ENCODE results near the gene ZNF804B. TPM values are rescaled to one million over a fixed set of nuclear protein-coding genes. Genes with fewer than 3 reads are reported as not detected.

Gene ZNF804B
- total RNA-seq, 1 experiment from 2014 or later, result not detected

DNA sequence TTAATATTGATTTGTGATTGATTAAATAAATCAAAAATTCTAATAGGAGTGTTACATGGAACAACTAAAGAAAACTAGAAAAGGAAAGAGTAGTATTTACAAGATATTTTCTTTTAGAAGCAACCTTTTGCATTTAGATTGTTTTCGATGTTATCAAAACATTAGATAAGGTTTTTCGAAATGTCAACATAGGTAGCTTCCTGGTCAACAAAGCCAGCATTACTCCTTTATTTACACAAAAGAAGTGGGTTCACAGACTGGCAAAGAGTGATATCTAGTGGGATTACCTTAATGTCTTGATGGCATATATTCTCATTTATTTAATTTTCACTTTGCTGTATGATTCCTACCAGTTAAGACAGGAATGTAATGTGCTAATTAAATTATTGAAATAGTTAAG is 153.4 kb downstream of the ZNF804B start:
- Mint-ChIP-seq H3K9me3 (no peaks in the 10 kb centered on the region), H3K27ac (no peak overlapping the region), H3K4me3 (no peak overlapping the region), H3K36me3 (ENCODE audit: insufficient read depth in 1 of 3, low read depth in 3 of 3) (no peaks in the 10 kb centered on the region), H3K4me1 (peaks cover 0 to 5% of the 10 kb centered on the region in 2 experiments; a peak in 1 of 4 replicates), H3K27me3 (ENCODE audit: low read depth) (no peaks in the 10 kb centered on the region)
- H2BK12ac ChIP-seq (ENCODE audit: insufficient read length, low read depth, low read length), result no peak overlapping the region
- H3T11ph ChIP-seq (ENCODE audit: low read length), result no peak overlapping the region
- H3K27ac ChIP-seq (ENCODE audit: insufficient read length, low read depth, low read length), result no peak overlapping the region
- no peak overlapping the region for H3K9ac ChIP-seq (ENCODE audit: extremely low read depth, insufficient read length, low read length)
- no peak overlapping the region for H2BK5ac ChIP-seq (ENCODE audit: insufficient read length, low read length)
- no peak for DNase-seq
- H4K5ac ChIP-seq (ENCODE audit: insufficient read length, low read depth, low read length), result no peak overlapping the region
- H4K8ac ChIP-seq (replicated peaks; ENCODE audit: insufficient read length, low read depth, low read length), result no peak overlapping the region
- no peaks in the 10 kb centered on the region for H3K23me2 ChIP-seq (ENCODE audit: insufficient read length, low read depth, low read length, poor library complexity, severe bottlenecking)
- no peak overlapping the region for H2BK15ac ChIP-seq (ENCODE audit: low read depth, low read length)
- H3K27me3 ChIP-seq (ENCODE audit: insufficient read depth, low read length), result no peaks in the 10 kb centered on the region
- H3K9me3 ChIP-seq (ENCODE audit: control insufficient read depth, low read depth, low read length), result no peaks in the 10 kb centered on the region
- H3K4me1 ChIP-seq (ENCODE audit: insufficient read depth, low read length), result no peaks in the 10 kb centered on the region
- H3K56ac ChIP-seq (ENCODE audit: insufficient read length, low read depth, low read length), result no peak overlapping the region
- H3K23ac ChIP-seq (ENCODE audit: insufficient read length, low read depth, low read length), result no peak overlapping the region
- no peak overlapping the region for H3K18ac ChIP-seq (ENCODE audit: insufficient read length, low read depth, low read length)
- no peaks in the 10 kb centered on the region for H3K79me2 ChIP-seq (ENCODE audit: insufficient read depth, low read length)
- no peak overlapping the region for H3K14ac ChIP-seq (ENCODE audit: insufficient read depth, low read length)
- no peak overlapping the region for H2AFZ ChIP-seq (ENCODE audit: low read length)
- no CpG with 5 or more reads among the region's 2 CpGs for WGBS (ENCODE audit: extremely low coverage, insufficient read length, low lambda C conversion rate)
- no peak overlapping the region for H3K4ac ChIP-seq (ENCODE audit: low read depth, low read length)
- H3K79me1 ChIP-seq (ENCODE audit: insufficient read depth, low read depth, low read length, poor library complexity, severe bottlenecking), result no peaks in the 10 kb centered on the region
- TF ChIP-seq, protein P1, sequence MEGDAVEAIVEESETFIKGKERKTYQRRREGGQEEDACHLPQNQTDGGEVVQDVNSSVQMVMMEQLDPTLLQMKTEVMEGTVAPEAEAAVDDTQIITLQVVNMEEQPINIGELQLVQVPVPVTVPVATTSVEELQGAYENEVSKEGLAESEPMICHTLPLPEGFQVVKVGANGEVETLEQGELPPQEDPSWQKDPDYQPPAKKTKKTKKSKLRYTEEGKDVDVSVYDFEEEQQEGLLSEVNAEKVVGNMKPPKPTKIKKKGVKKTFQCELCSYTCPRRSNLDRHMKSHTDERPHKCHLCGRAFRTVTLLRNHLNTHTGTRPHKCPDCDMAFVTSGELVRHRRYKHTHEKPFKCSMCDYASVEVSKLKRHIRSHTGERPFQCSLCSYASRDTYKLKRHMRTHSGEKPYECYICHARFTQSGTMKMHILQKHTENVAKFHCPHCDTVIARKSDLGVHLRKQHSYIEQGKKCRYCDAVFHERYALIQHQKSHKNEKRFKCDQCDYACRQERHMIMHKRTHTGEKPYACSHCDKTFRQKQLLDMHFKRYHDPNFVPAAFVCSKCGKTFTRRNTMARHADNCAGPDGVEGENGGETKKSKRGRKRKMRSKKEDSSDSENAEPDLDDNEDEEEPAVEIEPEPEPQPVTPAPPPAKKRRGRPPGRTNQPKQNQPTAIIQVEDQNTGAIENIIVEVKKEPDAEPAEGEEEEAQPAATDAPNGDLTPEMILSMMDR (conservative IDR thresholded peaks at IDR 0.05), result no peak
- no peak overlapping the region for H2BK20ac ChIP-seq (ENCODE audit: low read depth, low read length, poor library complexity, severe bottlenecking)
- H2BK120ac ChIP-seq (ENCODE audit: low read depth, low read length, poor library complexity, severe bottlenecking), result no peak overlapping the region
- no peak overlapping the region for H3K4me2 ChIP-seq (ENCODE audit: insufficient read depth, insufficient read length, low read length)
- no peaks in the 10 kb centered on the region for H4K20me1 ChIP-seq (ENCODE audit: control insufficient read depth, insufficient read depth, insufficient read length)
- no peak overlapping the region for H2AK5ac ChIP-seq (ENCODE audit: insufficient read length, low read length)
- no peak overlapping the region for H4K91ac ChIP-seq (ENCODE audit: insufficient read length, low read depth, low read length)

All from H9 (cell line).